ENCODE results near the gene TMEM150B. TPM values are rescaled to one million over a fixed set of nuclear protein-coding genes. Genes with fewer than 3 reads are reported as not detected.

TMEM150B gene
- total and polyA plus RNA-seq, 2 donors (not counting 1 experiment from before 2014, with no cell fraction given), result 1.4 TPM; not detected in 1

GRCh38 chr19:55348317-55349034, 23.3 kb upstream of the TMEM150B start:
- 96% methylated on average over 15 of the region's 22 CpGs for WGBS (ENCODE audit: insufficient coverage)
- peaks cover 31% of the 10 kb centered on the region for H3K27me3 Mint-ChIP-seq
- ATAC-seq (ENCODE audit: low read depth), result no peak
- intact Hi-C loops (cut with micrococcal nuclease), result no loop called here
- Histone ChIP-seq H3K4me3 (ENCODE audit: control extremely low read depth in 1 of 5, extremely low read depth in 1 of 5, insufficient read depth in 1 of 5, low read depth in 2 of 5, low read length in 4 of 5) (no peak overlapping the region), H3K27me3 (replicated peaks in 1 of 4; ENCODE audit: control extremely low read depth in 1 of 4, control insufficient read depth in 3 of 4, insufficient read depth in 4 of 4, low read length in 3 of 4) (peaks cover 0 to 31% (median 13%) of the 10 kb centered on the region in 4 experiments), H3K4me2 (replicated peaks; ENCODE audit: low read depth, low read length, poor library complexity, severe bottlenecking) (no peak overlapping the region), H3K36me3 (replicated peaks in 1 of 2; ENCODE audit: control extremely low read depth in 1 of 2, control insufficient read depth in 1 of 2, extremely low read depth in 1 of 2, insufficient read depth in 2 of 2, low read length in 1 of 2) (peaks cover 0 to 4% of the 10 kb centered on the region in 2 experiments), H3K9me3 (ENCODE audit: control extremely low read depth in 1 of 3, control insufficient read depth in 2 of 3, insufficient read depth in 1 of 3, low read length in 2 of 3) (peaks cover 0 to under 1% (median 0%) of the 10 kb centered on the region in 3 donors), H4K20me1 (ENCODE audit: control insufficient read depth, insufficient read depth, low read length, poor library complexity, severe bottlenecking) (no peaks in the 10 kb centered on the region), H2AFZ (ENCODE audit: insufficient read depth, low read depth, low read length, poor library complexity, severe bottlenecking) (no peak overlapping the region), H3K27ac (ENCODE audit: low read length in 2 of 2) (no peak overlapping the region), H3K4me1 (ENCODE audit: control insufficient read depth in 2 of 2, insufficient read depth in 2 of 2, low read length in 2 of 2) (peaks cover 8 to 17% of the 10 kb centered on the region in 2 donors), H3K9ac (ENCODE audit: low read length) (no peak overlapping the region), H3K79me2 (ENCODE audit: control insufficient read depth, insufficient read depth, low read length) (no peaks in the 10 kb centered on the region)
- ChIA-PET POLR2A (interaction anchor here (0.9 kb wide), 1 partner anchor 27 kb away, joined by 4 read pairs; no protein-coding TSS in a partner anchor), CTCF (interaction anchor here (0.5 to 1.1 kb wide), 3 partner anchors 9 to 71 kb away, joined by 3 read pairs; partner anchors contain the start of gene KMT5C)
- H3K9me3 Mint-ChIP-seq (ENCODE audit: insufficient read depth), result no peaks in the 10 kb centered on the region
- no peak overlapping the region for H3K4me3 Mint-ChIP-seq
- H3K27ac Mint-ChIP-seq, result no peak overlapping the region
- TF ChIP-seq EZH2 (IDR thresholded peaks at IDR 0.05; ENCODE audit: borderline replicate concordance, insufficient read depth, low read depth, low read length, poor library complexity, severe bottlenecking), result no peak
- no peak for TF ChIP-seq CTCF (IDR thresholded peaks at IDR 0.05)
- no peak for DNase-seq
- peaks cover 14% of the 10 kb centered on the region for H3K4me1 Mint-ChIP-seq

- H3K36me3 ChIP-seq (replicated peaks in 1 of 2; ENCODE audit: control extremely low read depth in 1 of 2, control insufficient read depth in 1 of 2, extremely low read depth in 1 of 2, insufficient read depth in 2 of 2, low read length in 1 of 2), result peaks cover 0 to 10% of the 10 kb centered on the region in 2 experiments
- ATAC-seq (ENCODE audit: low read depth), result no peak
- TF ChIP-seq EZH2 (IDR thresholded peaks at IDR 0.05; ENCODE audit: borderline replicate concordance, insufficient read depth, low read depth, low read length, poor library complexity, severe bottlenecking), result no peak
- TF ChIP-seq CTCF (IDR thresholded peaks at IDR 0.05), result no peak
- no peak overlapping the region for H3K27ac ChIP-seq (ENCODE audit: low read length in 2 of 2)
- H4K20me1 ChIP-seq (ENCODE audit: control insufficient read depth, insufficient read depth, low read length, poor library complexity, severe bottlenecking), result no peaks in the 10 kb centered on the region
- H3K4me1 ChIP-seq (ENCODE audit: control insufficient read depth in 2 of 2, insufficient read depth in 2 of 2, low read length in 2 of 2), result peaks cover 0 to 8% of the 10 kb centered on the region in 2 donors
- no peak overlapping the region for H3K4me3 Mint-ChIP-seq
- 94% methylated on average over 2 of the region's 10 CpGs for WGBS (ENCODE audit: insufficient coverage)
- H3K9ac ChIP-seq (ENCODE audit: low read length), result no peak overlapping the region
- H3K4me3 ChIP-seq (ENCODE audit: control extremely low read depth in 1 of 5, extremely low read depth in 1 of 5, insufficient read depth in 1 of 5, low read depth in 2 of 5, low read length in 4 of 5), result no peak overlapping the region
- H2AFZ ChIP-seq (ENCODE audit: insufficient read depth, low read depth, low read length, poor library complexity, severe bottlenecking), result no peak overlapping the region
- H3K27me3 Mint-ChIP-seq, result peaks cover 22% of the 10 kb centered on the region
- ChIA-PET POLR2A (no interaction called here), CTCF (no interaction called here)
- peaks cover 0 to 21% (median 8%) of the 10 kb centered on the region in 4 experiments for H3K27me3 ChIP-seq (replicated peaks in 1 of 4; ENCODE audit: control extremely low read depth in 1 of 4, control insufficient read depth in 3 of 4, insufficient read depth in 4 of 4, low read length in 3 of 4)
- intact Hi-C loops (cut with micrococcal nuclease), result no loop called here
- no peak for DNase-seq
- H3K27ac Mint-ChIP-seq, result no peak overlapping the region
- peaks cover 5% of the 10 kb centered on the region for H3K4me1 Mint-ChIP-seq
- no peaks in the 10 kb centered on the region for H3K9me3 Mint-ChIP-seq (ENCODE audit: insufficient read depth)
- H3K9me3 ChIP-seq (ENCODE audit: control extremely low read depth in 1 of 3, control insufficient read depth in 2 of 3, insufficient read depth in 1 of 3, low read length in 2 of 3), result no peaks in the 10 kb centered on the region
- no peaks in the 10 kb centered on the region for H3K79me2 ChIP-seq (ENCODE audit: control insufficient read depth, insufficient read depth, low read length)
- H3K4me2 ChIP-seq (replicated peaks; ENCODE audit: low read depth, low read length, poor library complexity, severe bottlenecking), result no peak overlapping the region
These were observed 22.4 kb upstream of the TMEM150B start for GRCh38 chr19:55347442-55348009.
